Transverse colon (tissue), 3 donors: ENCODE measurements around the gene ABL1.

Source experiments
- POLR2A ChIP-seq: fragments of 450-650 bp; IDR thresholded peaks from one replicate; pipeline ENCODE4 v1.6.1; 2016; ENCODE audit warnings: antibody characterized with exemption, mild to moderate bottlenecking, moderate library complexity
- TF ChIP-seq, protein P1 (sequence below), 5 experiments: fragments of 200-600 bp in 3 of 5; fragments of 450-650 bp in 2 of 5; sonication (generic) in 3 of 5; IDR thresholded peaks; 1 replicate in 2 of 5; 2 replicates in 3 of 5; pipeline ENCODE4 v1.5.1; 2016 to 2017; ENCODE audit warnings: antibody characterized with exemption in 5 of 5, inconsistent platforms in 3 of 5, mild to moderate bottlenecking in 2 of 5, moderate library complexity in 1 of 5

GRCh38 chr9:130872093-130872492 is 37.0 kb downstream of the ABL1 start:
- TF ChIP-seq, protein P1, sequence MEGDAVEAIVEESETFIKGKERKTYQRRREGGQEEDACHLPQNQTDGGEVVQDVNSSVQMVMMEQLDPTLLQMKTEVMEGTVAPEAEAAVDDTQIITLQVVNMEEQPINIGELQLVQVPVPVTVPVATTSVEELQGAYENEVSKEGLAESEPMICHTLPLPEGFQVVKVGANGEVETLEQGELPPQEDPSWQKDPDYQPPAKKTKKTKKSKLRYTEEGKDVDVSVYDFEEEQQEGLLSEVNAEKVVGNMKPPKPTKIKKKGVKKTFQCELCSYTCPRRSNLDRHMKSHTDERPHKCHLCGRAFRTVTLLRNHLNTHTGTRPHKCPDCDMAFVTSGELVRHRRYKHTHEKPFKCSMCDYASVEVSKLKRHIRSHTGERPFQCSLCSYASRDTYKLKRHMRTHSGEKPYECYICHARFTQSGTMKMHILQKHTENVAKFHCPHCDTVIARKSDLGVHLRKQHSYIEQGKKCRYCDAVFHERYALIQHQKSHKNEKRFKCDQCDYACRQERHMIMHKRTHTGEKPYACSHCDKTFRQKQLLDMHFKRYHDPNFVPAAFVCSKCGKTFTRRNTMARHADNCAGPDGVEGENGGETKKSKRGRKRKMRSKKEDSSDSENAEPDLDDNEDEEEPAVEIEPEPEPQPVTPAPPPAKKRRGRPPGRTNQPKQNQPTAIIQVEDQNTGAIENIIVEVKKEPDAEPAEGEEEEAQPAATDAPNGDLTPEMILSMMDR (IDR thresholded peaks at IDR 0.05), result no peak
- no peak for TF ChIP-seq POLR2A
